Putamen (tissue), 1 donor: ENCODE measurements around the gene MISP3.

Source experiments
- DNase-seq: peaks from one replicate; pipeline ENCODE4 v3.0.0-alpha.2; 2016; ENCODE audit warnings: low spot score

The MISP3 gene

DNA sequence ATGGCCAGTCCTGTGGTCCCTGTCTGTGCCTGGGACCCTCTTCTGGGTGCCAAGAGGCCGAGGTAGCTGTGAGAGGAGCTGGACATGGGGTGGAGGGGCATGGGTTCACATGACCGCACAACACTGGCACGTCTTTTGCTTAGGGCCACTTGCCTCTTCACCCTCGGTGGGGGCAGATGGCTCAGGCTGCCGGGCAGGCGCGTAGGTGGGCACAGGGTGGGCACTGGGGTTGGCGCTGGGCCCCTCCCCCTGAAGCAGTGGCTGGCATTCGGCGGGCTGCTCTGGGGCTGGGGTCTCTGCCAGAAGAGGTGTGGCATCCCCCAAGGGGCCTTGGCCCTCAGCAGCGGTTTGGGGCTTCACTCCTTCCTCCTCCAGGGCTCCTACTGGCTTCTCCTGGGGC is 19.1 kb upstream of the MISP3 start:
- DNase-seq: no peak

DNA sequence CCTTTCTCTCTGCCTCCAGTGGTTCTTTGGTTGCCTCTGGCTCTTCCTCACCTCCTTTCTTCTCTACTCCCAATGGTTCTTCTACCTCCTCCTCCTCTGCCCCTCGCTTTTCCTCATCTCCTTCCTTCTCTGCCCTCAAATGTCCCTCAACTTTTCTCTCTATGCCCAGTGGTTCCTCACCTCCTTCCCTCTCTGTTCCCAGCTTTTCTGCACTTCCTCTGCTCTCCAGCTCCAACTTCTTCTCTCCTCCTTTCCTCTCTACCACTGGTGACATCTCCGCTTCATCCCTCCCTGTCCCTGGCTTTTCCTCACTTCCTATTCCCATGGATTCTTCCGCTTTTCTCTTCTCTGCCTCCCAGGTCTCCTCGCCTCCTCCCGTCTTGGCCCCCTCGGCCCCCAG is 18.5 kb upstream of the MISP3 start:
- no peak for DNase-seq

DNA sequence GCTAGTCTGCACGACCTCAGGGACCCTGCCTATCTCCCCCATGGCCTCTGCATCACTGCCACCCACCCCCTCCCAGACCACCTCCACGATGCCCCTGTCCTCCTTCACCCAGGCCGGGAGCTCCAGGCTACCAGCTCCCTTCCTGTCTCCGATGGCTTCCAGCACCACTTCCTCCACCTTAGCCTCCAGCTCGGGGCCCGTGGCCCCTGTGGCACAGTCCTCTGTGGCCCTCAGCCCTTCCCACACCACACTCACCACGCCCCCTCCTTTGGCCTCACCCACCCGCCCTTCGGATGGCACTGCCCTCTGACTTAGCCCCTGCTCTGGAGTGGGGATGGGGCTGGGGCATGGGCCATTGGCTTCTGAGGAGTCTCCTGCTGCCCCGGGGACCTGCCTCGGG is 17.9 kb upstream of the MISP3 start:
- DNase-seq: no peak

DNA sequence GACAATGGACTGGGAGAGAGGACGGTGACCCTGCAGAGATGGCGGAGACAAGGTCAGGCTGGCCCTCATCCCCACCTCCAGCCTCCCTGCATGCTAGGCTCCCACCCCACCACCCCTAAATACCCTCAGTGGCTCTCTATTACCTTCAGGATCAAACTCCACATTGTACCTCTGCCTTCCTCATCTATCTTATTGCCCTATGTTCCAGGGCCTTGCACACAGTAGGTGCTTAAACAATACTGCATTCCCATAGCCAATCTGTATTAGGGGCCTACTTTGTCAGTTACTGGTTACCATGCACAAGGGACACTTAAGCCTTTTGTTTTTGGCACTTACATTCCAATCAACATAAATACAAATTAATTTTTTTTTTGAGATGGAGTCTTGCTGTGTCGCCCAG is 17.2 kb upstream of the MISP3 start:
- no peak for DNase-seq

DNA sequence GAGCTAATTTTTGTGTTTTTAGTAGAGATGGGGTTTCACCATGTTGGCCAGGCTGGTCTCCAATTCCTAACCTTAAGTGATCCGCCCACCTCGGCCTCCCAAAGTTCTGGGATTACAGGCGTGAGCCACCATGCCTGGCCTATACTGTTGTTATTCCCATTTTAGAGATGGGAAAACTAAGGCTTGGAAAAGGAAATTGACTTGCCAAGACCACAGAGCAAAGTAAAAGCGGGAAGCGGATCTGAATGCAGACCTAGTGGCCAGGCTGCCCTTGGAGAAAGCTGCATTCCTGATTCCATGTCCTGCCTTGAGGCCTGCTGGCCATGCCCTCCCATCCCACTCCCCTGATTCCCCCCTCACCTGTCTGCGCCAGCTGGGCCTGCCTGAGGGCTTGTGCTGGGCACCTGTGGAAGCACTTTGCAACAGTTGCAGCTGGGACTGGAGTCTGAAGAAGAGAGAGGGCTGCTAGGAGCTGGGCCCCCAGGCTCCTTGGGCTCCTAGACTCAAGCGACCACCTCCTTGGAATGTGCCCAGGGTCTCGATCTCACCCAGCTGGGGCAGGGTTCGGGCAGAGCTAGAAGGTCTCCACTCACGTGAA is 16.4 kb upstream of the MISP3 start:
- no peak for DNase-seq

DNA sequence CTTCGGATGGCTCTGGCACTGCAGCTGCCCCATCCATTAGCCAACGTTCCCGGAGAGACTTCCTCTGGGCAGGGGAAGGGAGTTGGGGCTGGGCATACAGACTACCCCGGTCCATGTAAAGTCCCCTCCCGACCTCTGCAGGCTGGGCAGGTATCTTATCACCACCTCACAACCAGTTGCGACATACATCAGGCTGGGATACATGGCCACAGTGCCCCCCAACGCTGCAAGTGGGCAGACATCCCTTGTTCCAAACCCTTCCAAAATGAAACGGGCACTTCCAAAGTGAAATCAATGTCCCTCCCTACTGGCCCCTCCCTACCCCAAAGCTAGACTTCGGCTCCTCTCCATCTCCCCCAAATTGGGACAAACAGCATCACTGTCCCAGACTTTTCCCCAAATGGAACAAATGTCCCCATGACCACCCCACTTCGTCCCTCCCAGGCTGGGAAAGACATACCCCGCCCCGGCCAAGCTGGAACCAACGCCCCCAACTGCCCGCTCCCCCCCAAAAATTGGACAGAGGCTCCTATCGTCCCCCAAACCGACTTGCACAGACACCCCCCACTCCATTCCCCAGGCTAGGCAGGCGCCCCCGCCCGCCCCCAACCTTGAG is 15.7 kb upstream of the MISP3 start:
- DNase-seq: no peak

DNA sequence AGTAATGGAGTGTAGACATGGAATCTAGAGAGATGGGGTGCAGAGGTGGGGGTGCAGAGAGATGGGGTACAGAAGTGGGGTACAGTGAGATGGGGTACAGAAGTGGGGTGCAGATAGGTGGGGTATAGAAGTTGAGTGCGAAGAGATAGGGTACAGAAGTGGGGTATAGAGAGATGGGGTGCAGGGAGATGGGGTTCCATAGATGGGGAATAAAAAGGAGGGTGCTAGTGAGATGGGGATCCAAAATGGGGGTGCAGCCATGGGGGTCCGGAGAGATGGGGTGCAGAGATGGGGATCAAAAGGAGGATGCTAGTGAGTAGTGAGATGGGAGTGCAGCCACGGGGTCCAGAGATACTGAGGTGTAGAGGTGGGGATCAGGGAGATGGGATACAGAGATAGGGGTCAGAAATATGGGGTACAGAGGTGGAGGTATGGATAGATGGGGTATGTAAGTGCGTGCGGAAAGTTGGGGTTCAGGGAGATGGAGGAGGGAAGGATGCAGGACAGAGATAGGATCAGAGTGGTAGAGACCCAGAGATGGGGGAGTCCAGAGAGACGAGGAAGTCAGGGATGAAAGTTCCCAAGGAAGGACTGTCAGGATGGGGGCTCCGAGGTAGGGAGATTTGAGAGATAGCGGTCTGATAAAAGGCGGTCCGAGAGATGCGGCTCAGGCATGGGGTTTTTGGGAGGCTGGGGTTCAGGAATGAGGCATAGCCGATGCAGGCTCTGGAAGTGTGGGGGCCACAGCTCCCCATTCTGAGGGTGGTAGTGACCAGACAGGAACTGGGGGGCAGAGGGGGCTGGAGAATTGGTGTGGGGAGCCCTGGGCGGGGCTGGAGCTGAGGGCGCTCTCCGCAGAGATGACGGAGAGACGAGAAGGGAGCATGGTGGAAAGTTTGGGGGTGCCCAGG is 14.1 kb upstream of the MISP3 start:
- DNase-seq: no peak

DNA sequence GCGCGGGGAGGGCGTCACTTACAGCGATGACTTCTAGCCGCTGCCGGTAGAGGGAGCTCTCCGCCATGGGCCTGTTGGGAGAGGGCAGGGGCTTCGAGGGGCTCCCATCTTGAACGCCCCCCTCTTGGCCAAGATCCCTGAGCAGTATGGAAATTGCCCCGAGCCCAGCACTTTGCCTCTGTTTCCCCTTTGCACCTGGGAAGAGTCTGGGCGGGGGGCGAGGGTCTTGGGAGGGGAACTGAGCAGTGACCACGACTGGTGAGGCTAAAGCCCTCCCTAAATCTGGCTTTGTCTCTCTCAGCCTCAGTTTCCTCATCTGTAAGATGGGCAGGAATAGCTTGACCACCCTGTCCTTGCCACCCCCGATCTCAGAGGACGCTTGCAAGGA is 13.5 kb upstream of the MISP3 start:
- no peak for DNase-seq

DNA sequence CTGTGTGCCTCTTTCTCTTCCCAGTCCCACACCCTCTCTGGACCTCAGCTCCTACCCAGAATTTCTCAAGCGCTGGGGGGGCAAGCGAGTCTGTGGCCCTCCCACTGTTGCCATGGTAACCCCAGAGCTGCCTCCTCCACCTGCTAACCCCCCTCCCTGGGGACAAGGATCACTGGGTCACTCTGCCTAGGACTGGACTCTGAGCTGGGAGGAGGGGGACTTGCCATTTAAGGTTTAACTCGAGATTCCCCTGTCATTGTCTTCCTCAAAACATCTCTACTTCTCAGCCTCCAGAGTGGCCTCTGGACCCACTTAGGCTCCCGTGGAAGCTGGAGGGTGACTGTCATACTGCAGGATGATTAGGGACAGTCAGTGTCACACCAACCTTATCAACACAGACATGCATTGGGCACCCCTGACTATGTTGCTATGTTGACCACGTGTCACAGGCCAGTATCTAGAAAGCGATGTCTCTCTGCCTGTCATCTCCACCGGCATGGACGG is 12.9 kb upstream of the MISP3 start:
- no peak for DNase-seq

DNA sequence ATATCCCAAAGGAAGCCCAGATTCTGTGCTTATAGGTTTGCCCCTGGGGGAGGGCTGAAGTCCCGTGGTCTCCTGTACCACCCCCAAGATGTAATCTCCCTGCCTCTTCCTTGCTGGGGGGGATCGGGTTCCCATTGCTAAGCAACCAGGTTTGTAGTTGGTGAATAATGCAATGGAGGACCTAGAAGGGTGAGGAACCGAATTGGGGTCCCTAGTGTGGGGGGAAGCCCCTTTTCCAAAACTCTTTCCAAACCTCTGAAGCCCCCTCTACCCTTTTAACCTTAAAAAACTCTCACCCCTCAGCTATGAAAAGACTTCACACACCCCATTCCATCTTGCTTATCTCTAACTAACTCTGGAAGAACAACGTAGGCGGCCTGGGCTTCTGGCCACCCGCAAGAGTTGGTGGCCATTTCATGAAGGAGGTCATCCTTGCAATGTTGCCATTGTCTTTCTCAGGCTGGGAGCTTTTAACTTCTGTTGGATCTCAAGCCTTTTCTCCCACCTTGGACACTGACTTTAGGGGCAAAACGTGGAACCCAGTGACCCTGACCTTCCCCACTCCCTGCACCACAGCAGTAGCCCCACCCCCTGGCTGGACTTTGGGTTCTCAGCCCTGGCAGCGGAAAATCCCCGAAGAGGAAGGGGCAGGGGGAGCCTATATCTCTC is 11.4 kb upstream of the MISP3 start:
- no peak for DNase-seq

DNA sequence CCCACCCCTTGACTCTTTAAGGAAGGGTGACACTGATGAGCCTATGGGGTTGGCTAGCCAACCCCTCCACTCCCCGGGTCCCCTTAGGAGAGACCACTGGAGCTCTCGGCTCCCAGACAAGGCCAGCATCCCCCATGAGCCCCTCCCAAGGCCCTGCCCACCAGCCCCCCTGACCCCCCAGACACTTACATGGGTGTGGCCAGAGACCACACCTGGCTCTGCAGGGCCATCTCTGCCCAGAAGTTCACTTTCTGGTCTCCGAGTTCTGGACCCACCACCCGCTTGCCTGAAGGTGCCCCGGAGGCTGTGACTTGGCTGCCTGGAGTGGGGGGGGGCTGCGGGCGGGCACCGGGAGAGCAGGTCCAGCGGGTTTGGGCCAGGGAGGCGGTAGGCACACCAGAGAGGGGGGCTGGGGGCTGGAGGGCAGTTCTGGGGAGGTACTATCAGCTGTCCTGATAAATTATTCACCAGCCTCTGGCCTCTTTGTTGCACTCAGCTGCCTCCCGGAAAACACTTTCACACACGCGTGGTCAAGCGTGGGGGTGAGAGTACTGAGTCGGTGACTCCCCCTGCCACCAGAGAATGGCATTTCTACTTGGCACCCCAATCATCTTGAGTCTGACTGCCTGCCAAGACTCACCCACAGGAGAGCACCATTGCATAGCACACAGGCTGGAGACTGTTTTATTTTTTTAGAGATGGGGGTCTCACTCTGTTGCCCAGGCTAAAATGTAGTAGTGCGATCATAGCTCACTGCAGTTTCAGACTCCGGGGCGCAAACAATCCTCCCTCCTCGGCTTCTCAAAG is 10.6 kb upstream of the MISP3 start, which contains the start of gene PALM3:
Gene PALM3, minus strand, starts transcription at position 326 of the 807 bp plus-strand sequence. Its CDS starts 96 bp downstream, at position 230.
- no peak for DNase-seq

DNA sequence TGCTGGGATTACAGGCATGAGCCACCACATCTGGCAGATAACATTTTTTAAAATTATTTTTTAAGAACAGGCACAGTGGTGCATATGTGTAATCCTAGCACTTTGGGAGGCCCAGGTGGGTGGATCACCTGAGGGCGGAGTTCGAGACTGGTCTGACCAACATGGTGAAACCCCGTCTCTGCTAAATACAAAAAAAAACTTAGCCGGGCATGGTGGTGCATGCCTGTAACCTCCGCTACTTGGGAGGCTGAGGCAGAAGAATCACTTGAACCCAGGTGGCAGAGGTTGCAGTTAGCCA is 10.1 kb upstream of the MISP3 start:
- no peak for DNase-seq

DNA sequence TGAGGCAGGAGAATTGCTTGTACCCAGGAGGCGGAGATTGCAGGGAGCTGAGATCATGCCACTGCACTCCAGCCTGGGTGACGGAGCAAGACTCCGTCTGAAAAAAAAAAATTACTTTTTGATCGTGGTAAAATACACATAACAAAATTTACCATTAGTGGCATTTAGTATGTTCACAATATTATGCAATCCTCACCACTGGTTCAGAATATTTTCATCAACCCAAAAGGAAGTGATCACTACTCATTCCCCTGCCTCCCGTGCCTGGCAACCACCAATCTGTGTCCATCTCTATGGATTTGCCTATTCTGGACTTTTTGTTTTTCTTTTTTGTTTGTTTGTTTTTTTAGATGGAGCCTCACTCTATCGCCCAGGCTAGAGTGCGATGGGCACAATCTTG is 9.5 kb upstream of the MISP3 start:
- DNase-seq: no peak

DNA sequence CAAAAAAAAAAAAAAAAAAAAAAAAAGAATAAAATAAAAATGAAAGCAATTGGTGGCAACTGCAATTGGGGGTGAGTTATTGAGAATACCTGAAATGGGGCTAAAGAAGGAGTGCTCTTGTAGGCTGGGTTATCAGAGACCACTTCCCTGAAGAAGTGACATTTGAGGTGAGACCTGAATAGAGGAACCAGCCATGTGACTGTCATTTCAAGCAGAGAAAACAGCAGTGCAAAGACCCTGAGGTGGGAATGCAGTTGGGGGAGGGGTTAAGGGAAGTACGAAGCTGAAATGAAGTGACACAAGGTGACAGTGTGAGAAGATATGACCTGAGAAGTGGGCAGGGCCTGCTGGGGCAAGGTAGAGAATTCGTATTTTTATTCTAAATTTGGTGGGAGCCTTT is 6.5 kb upstream of the MISP3 start:
- no peak for DNase-seq

DNA sequence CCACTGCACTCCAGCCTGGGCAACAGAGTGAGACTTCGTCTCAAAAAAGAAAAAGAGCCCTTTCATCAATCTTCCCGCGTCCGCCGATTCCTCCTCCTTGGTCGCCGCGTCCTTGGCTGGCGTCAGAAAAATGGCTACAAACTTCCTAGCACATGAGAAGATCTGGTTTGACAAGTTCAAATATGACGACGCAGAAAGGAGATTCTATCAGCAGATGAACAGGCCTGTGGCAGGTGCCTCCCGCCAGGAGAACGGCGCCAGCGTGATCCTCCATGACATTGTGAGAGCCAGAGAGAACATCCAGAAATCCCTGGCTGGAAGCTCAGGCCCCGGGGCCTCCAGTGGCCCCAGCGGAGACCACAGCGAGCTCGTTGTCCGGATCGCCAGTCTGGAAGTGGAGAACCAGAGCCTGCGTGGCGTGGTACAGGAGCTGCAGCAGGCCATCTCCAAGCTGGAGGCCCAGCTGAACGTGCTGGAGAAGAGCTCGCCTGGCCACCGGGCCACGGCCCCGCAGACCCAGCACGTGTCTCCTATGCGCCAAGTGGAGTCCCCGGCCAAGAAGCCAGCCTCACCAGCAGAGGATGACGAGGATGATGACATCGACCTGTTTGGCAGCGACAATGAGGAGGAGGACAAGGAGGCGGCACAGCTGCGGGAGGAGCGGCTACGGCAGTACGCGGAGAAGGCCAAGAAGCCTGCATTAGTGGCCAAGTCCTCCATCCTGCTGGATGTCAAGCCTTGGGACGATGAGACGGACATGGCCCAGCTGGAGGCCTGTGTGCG is 2.1 kb upstream of the MISP3 start:
- DNase-seq: no peak

DNA sequence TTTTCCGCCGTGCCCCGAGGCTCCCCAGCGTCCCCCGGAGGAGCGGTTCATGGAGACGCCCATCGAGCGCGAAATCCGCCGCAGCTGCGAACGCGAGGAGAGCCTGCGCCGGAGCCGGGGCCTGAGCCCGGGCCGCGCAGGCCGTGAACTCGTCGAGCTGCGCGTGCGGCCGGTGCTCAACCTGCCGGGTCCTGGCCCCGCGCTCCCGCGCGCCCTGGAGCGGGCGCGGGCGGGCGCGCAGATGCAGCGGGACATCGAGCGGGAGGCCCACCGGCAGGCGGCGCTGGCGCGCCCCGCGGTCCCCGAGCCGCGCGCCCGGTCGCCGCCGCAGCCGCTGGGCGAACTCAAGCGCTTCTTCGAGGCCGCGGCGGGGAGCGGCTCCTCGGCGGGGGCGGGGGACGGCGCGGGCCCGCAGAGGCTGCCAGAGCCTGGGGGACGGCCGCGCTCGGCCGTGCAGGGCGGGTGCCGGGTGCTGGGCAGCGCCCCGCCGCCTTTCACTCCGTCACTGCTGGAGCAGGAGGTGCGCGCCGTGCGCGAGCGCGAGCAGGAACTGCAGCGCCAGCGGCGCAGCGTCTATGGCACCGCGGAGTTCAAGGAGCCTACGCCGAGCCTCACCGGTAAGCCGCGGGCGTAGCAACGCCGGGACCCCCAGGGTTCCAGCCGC is 807 bp downstream of the MISP3 start:
- DNase-seq: peak; percentile 77

DNA sequence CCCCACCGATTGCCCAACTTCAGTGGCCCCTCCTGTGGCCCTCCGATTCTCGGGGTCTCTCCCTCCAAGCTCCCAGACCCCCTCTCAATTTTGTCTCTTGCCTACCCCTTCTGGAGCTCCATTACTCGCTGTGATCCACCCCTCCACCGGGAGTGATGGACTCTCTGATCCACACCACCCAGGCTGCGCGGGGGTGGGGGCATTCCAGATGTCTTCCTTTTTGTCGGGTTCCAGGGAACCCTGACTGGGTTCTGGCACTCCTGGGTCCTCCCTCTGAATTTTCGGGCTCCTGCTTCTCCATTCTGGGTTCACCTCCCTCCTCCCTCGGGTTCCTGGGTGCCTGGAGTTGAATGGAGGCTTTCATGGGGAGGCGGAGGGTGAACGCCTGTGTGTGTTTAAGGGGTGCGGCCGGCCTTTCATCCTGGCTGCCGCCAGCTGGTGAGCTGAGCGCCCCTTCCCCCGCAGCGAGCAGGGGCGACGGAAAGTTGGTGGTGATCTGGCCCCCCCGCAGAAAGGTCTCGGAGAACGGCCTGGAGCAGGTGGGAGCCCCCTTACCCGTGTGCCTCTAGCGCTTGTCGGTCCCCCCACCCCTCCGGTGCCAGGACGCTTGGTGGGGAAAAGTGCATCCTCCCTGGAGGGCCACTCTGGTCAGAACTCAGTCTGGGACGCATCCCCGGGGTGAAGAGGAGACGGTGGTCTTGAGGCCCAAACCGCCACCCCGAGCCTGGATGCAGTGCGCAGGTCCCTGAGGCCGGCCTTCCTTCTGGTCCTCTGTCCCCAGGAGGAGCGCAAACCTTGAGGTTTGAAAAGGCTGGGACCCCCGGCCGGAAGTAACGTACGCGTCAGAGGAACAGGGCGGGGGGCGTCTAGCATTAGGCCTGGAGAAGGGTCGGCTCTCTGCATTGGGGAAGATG is 1.6 kb downstream of the MISP3 start:
- no peak for DNase-seq

DNA sequence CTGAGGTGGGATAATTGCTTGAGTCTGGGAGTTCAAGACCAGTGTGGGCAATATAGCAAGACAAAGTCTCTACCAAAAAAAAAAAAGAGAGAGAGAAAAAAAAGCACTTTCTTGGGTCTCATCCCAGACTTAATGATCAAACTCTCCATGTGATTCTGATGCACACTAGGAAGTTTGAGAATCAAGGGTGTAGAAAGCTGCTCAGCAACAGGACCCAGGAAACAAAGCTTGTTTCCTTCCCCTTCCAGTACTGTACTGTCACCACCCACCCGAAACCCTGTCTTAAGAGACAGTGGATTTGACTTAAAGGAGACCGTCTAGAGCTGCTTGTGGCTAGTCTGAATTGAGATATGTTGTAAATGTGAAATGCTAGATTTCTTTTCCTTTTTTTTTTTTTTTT is 5.8 kb downstream of the MISP3 start:
- no peak for DNase-seq
